DMS153 treated with DMSO at 0.1 percent for 48 hours (cell line): Measurements from ENCODE around the gene CARMIL1.
"Not testable (repeated sequence)": the region's sequence is repeated elsewhere in the genome, so short reads cannot be mapped to it uniquely, and the experiment has no call there.

Experiments used
- DNase-seq: peaks from one replicate; lab custom pipeline; 2025; ENCODE audit not compliant: unreplicated experiment; lab: John Stamatoyannopoulos, UW

The CARMIL1 gene

DNA sequence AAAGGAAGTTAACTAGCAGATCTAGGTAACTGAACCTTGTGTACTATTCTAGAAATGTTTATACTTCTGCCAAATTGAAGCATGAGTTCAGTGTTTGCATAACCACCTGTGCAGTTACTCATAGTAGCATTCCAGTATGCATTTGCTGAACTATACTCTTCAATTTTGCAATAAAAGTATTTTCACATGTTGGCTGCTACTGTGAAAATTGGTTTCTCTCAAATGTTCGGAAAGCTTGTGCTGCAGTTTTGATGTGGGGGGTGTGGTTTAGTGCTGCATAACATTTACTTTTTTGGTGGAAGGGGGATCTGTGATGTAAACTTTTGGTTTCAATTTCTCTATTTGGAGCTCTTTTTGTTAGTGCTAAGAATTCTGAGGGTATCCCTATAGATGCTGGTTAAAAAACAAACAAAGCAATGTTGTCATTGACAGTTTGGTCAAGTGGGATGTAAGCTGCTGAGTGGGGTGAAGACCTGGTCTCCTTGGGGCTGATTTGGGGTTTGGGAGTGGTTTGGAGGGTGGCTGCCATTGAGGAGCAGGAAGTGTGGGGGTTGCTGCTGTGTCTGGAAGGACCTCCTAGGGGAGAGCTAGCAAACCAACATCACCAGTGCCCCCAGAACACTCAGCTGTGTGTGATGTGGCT lies 87.8 kb downstream of the CARMIL1 start:
- DNase-seq, result no peak

- peak; percentile 55 for DNase-seq
These were observed 89.9 kb downstream of the CARMIL1 start for GRCh38 chr6:25369036-25369432.

DNA sequence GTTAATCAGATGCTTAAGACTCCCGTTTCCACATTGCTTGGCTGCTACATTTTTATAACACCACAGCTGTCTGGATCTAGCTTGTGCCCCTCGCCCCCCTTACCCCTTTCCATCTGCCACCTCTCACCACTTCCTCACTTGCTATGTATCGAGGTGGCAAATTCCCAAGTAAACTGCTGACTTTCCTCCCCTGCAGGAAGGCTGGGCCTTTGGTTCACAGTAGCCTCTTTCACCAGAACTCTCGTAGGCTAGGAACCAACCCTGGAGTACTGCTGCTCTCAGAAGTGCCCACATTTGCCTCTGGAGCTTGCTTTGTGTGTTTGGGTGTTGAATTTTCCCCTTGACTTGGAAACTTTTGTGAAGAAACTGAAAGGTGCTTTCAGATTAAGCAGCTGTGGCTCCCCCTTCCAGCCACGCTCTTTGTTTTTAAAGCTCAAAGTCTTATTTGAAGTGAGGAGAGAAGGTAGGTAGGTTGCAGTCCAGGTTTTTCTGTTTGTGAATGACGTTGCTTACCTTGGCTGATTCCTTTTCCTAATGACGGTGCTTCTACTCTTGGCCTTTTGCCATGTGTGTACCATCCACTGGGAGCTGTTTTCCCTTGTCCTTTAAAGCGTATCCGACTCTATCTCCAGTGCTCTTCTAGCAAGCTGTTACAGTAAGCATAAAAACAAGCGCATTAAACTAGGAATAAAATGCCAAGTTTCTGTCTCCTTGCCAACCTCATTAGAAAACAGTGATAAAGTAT lies 90.4 kb downstream of the CARMIL1 start:
- peak; percentile 96 for DNase-seq

GRCh38 chr6:25370178-25371036 lies 91.2 kb downstream of the CARMIL1 start:
- peak; percentile 96 for DNase-seq

GRCh38 chr6:25371037-25371347 lies 91.8 kb downstream of the CARMIL1 start:
- no peak for DNase-seq

DNA sequence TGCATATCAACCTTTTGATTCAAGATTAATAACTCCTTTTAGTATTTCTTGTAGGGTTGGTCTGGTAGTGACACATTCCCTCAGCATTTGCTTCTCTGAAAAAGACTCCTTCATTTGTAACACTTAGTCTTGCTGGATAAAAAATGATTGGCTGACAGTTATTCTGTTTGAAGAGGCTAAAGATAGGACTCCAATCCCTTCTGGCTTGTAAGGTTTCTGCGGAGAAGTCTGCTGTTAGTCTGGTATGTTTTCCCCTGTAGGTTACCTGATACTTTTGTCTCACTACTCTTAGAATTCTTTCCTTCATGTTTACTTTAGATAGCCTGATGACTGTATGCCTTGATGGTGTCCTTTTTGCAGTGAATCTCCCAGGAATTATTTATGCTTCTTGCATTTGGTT lies 96.0 kb downstream of the CARMIL1 start:
- no peak for DNase-seq

GRCh38 chr6:25377664-25378063 lies 98.5 kb downstream of the CARMIL1 start:
- DNase-seq, result no peak

DNA sequence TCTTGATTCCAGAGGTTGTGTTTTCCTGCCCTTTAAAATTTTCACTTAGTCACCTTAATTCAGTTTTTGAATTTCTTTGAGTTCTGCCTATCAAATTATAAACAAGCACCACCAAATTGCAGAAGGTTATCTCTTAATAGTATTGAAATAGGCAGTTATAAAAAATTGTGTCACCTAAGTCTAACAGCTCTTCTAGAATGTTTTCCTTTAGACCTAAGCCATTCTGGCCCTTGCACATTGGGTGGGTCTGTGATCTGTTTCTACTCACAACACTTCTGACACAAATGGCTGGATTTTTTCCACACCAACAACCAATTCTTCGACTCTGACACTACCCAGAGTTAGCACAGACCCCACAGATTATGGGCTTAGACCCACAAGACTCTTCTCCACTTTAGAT lies 101.9 kb downstream of the CARMIL1 start:
- DNase-seq, result no peak

DNA sequence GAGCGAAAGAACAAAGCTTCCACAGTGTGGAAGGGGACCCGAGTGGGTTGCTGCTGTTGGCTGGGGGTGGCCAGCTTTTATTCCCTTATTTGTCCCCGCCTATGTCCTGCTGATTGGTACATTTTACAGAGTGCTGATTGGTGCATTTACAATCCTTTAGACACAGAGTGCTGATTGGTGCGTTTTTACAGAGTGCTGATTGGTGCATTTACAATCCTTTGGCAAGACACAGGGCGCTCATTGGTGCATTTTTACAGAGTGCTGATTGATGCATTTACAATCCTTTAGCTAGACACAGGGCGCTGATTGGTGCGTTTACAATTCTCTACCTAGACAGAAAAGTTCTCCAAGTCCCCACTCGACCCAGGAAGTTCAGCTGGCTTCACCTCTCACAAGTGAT lies 103.3 kb downstream of the CARMIL1 start:
- not testable (repeated sequence) for DNase-seq

GRCh38 chr6:25384234-25384633 lies 105.1 kb downstream of the CARMIL1 start:
- DNase-seq, result no peak

GRCh38 chr6:25384967-25385366 lies 105.8 kb downstream of the CARMIL1 start:
- no peak for DNase-seq

GRCh38 chr6:25387483-25387882 lies 108.3 kb downstream of the CARMIL1 start:
- no peak for DNase-seq

DNA sequence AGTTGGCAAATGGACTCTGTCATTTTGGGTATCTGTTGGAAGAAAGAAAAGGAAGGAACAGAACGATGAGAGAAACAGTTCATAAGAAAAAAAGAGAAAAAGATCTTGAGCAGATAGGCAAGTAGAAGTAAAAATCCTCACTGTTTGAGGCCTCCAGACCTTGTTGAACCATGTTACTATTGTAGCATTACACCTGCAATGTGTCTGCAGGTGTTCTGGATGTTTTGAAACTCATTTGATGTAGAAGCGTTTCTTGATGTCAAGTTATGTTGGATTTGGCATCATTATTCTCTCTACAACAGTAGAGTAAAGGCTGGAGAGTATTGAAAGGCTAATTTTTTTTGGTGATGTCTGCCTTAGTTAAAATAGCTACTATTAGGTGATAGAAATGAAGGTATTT lies 108.7 kb downstream of the CARMIL1 start:
- no peak for DNase-seq

DNA sequence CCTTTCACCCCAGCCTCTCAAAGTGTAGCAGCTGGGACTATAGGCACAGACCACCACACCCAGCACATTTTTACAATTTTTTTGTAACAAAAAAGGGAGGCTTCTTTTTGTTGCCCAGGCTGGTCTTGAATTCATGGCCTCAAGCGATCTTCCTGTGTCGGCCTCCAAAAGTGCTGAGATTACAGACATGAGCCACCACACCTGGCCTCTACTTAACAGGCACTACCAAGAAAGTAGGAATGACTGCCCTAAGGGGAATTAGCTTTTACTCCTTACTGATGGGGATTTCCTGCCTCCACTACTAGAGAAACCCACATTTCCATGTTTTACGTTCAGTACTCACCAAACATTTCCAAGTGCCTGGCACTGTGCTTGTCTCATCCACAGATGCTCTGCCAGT lies 109.6 kb downstream of the CARMIL1 start:
- DNase-seq, result no peak

GRCh38 chr6:25389471-25389870 lies 110.3 kb downstream of the CARMIL1 start:
- DNase-seq, result no peak

DNA sequence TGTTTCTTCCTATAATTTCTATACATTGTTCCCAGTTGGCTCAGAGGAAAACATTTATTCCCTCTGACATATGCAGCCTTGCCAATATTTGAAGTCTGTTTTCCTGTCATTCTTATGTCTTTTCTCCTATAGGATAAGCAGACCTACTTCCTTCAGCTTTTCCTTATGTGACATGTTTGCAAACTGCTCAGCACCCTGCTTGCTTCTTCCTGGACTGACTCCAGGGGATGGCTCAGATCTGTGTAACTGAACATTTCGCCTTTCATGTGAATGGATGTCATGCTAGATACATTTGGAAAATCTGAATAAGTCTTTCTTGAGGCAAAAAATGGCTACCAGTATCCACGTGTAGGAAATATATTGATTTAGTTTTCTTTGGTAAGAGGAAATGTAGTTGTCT lies 113.2 kb downstream of the CARMIL1 start:
- no peak for DNase-seq

GRCh38 chr6:25395731-25396130 lies 116.6 kb downstream of the CARMIL1 start:
- DNase-seq, result no peak

GRCh38 chr6:25397406-25397805 lies 118.2 kb downstream of the CARMIL1 start:
- no peak for DNase-seq

DNA sequence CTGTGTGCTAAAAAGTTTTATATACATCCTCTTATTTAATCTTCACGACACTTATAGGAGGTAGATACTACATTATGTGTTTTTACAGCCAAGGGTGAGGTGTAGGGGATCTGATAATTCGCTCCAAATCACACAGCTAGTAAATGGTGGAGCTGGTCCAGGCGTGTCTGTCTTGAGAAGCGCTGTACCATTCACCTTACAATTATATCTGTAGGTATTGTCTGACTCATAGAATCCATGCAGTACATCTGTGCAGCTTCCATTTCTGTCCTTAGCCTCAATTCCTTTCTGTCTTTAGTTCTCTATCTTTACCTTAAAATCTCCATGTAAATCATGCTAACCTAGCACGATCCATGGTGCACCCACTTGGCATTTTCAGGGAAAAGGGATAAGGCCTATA lies 120.7 kb downstream of the CARMIL1 start:
- no peak for DNase-seq

GRCh38 chr6:25401711-25402110 lies 122.5 kb downstream of the CARMIL1 start:
- no peak for DNase-seq

- no peak for DNase-seq
These were observed 123.0 kb downstream of the CARMIL1 start for GRCh38 chr6:25402125-25402524.

GRCh38 chr6:25403150-25403549 lies 124.0 kb downstream of the CARMIL1 start:
- DNase-seq, result no peak
